ENCODE results near the gene RTN1.

DNA sequence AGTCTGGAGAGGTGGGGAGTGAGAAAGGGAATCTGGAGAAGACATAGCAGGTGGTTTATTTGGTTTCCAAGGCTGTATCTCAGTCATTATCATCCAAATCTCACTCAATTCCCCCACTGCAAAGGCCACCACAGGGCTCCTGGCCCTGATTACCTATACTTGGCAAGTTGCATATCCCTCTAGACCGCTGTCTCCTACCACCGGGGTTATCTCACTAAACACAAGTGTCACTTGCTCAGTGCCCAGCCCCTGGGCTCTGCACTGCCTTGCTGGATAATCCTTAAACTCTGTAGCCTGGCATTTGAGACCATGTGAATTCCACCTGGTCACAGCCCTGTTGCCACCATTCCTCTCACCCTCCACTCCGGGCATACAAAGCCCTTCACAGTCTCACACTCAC is 119.0 kb downstream of the RTN1 start:
- no peak for TF ChIP-seq POLR2A (IDR thresholded peaks at IDR 0.05)
- TF ChIP-seq, protein P1, sequence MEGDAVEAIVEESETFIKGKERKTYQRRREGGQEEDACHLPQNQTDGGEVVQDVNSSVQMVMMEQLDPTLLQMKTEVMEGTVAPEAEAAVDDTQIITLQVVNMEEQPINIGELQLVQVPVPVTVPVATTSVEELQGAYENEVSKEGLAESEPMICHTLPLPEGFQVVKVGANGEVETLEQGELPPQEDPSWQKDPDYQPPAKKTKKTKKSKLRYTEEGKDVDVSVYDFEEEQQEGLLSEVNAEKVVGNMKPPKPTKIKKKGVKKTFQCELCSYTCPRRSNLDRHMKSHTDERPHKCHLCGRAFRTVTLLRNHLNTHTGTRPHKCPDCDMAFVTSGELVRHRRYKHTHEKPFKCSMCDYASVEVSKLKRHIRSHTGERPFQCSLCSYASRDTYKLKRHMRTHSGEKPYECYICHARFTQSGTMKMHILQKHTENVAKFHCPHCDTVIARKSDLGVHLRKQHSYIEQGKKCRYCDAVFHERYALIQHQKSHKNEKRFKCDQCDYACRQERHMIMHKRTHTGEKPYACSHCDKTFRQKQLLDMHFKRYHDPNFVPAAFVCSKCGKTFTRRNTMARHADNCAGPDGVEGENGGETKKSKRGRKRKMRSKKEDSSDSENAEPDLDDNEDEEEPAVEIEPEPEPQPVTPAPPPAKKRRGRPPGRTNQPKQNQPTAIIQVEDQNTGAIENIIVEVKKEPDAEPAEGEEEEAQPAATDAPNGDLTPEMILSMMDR (IDR thresholded peaks at IDR 0.05 in 8 of 11, conservative IDR thresholded peaks at IDR 0.05 in 3 of 11), result no peak

Data from spleen (tissue), 7 donors.